ENCODE measurements around the gene SLC6A8.
A peak's percentile ranks its signal among the peaks of the same experiment; 100 is the strongest.
"Not testable (repeated sequence)": the region's sequence is repeated elsewhere in the genome, so short reads cannot be mapped to it uniquely, and the experiment has no call there.

SLC6A8 gene

GRCh38 chrX:153731845-153732215 lies 44.1 kb downstream of the SLC6A8 start:
- Mint-ChIP-seq H3K36me3 (ENCODE audit: insufficient read depth) (peaks cover 6% of the 10 kb centered on the region), H3K9me3 (no peaks in the 10 kb centered on the region), H3K4me3 (no peak overlapping the region), H3K27me3 (no peaks in the 10 kb centered on the region), H3K4me1 (peaks cover 18% of the 10 kb centered on the region), H3K27ac (ENCODE audit: low read depth) (peak overlapping the region; percentile 61)
- DNase-seq (ENCODE audit: low spot score in 2 of 2) (no peak), ATAC-seq (replicated peaks; ENCODE audit: extremely low read depth, poor library complexity, severe bottlenecking) (no peak)

- ATAC-seq (replicated peaks; ENCODE audit: extremely low read depth, poor library complexity, severe bottlenecking), result no peak
- Mint-ChIP-seq H3K27me3 (no peaks in the 10 kb centered on the region), H3K9me3 (no peaks in the 10 kb centered on the region), H3K27ac (ENCODE audit: low read depth) (no peak overlapping the region), H3K36me3 (ENCODE audit: insufficient read depth) (peaks cover 5% of the 10 kb centered on the region), H3K4me1 (peaks cover 18% of the 10 kb centered on the region), H3K4me3 (no peak overlapping the region)
- DNase-seq (ENCODE audit: low spot score in 2 of 2), result no peak
Measured at GRCh38 chrX:153732401-153732800, 44.7 kb downstream of the SLC6A8 start.

- Mint-ChIP-seq H3K36me3 (ENCODE audit: insufficient read depth) (peaks cover 4% of the 10 kb centered on the region), H3K27ac (ENCODE audit: low read depth) (no peak overlapping the region), H3K4me1 (peaks cover 18% of the 10 kb centered on the region), H3K9me3 (no peaks in the 10 kb centered on the region), H3K4me3 (no peak overlapping the region), H3K27me3 (no peaks in the 10 kb centered on the region)
- ATAC-seq (replicated peaks; ENCODE audit: extremely low read depth, poor library complexity, severe bottlenecking) (no peak), DNase-seq (ENCODE audit: low spot score in 2 of 2) (no peak)
Measured at GRCh38 chrX:153733651-153734240, 46.0 kb downstream of the SLC6A8 start.

- Mint-ChIP-seq H3K27ac (ENCODE audit: low read depth) (no peak overlapping the region), H3K4me3 (no peak overlapping the region), H3K36me3 (ENCODE audit: insufficient read depth) (peaks cover 4% of the 10 kb centered on the region), H3K9me3 (no peaks in the 10 kb centered on the region), H3K4me1 (peaks cover 18% of the 10 kb centered on the region), H3K27me3 (no peaks in the 10 kb centered on the region)
- ATAC-seq (replicated peaks; ENCODE audit: extremely low read depth, poor library complexity, severe bottlenecking), result no peak
- DNase-seq (ENCODE audit: low spot score in 2 of 2), result no peak
Measured at GRCh38 chrX:153734871-153735270, 47.1 kb downstream of the SLC6A8 start.

GRCh38 chrX:153735274-153735673 lies 47.5 kb downstream of the SLC6A8 start:
- no peak for DNase-seq (ENCODE audit: low spot score in 2 of 2)
- peaks cover 4% of the 10 kb centered on the region for H3K36me3 Mint-ChIP-seq (ENCODE audit: insufficient read depth)
- no peak overlapping the region for H3K4me3 Mint-ChIP-seq
- peaks cover 18% of the 10 kb centered on the region for H3K4me1 Mint-ChIP-seq
- H3K27me3 Mint-ChIP-seq, result no peaks in the 10 kb centered on the region
- peak; percentile 75 for ATAC-seq (replicated peaks; ENCODE audit: extremely low read depth, poor library complexity, severe bottlenecking)
- H3K27ac Mint-ChIP-seq (ENCODE audit: low read depth), result no peak overlapping the region
- no peaks in the 10 kb centered on the region for H3K9me3 Mint-ChIP-seq

GRCh38 chrX:153736071-153736820 lies 48.5 kb downstream of the SLC6A8 start:
- Mint-ChIP-seq H3K27ac (ENCODE audit: low read depth) (no peak overlapping the region), H3K4me1 (peaks cover 16% of the 10 kb centered on the region), H3K27me3 (no peaks in the 10 kb centered on the region), H3K4me3 (no peak overlapping the region), H3K36me3 (ENCODE audit: insufficient read depth) (peaks cover 2% of the 10 kb centered on the region), H3K9me3 (no peaks in the 10 kb centered on the region)
- DNase-seq (ENCODE audit: low spot score in 2 of 2) (no peak), ATAC-seq (replicated peaks; ENCODE audit: extremely low read depth, poor library complexity, severe bottlenecking) (no peak)

GRCh38 chrX:153736871-153737441 lies 49.2 kb downstream of the SLC6A8 start:
- peaks cover 2% of the 10 kb centered on the region for H3K36me3 Mint-ChIP-seq (ENCODE audit: insufficient read depth)
- no peaks in the 10 kb centered on the region for H3K9me3 Mint-ChIP-seq
- DNase-seq (ENCODE audit: low spot score in 2 of 2) (no peak), ATAC-seq (replicated peaks; ENCODE audit: extremely low read depth, poor library complexity, severe bottlenecking) (no peak)
- no peaks in the 10 kb centered on the region for H3K27me3 Mint-ChIP-seq
- peaks cover 10% of the 10 kb centered on the region for H3K4me1 Mint-ChIP-seq
- no peak overlapping the region for H3K4me3 Mint-ChIP-seq
- H3K27ac Mint-ChIP-seq (ENCODE audit: low read depth), result no peak overlapping the region

- H3K27me3 Mint-ChIP-seq, result no peaks in the 10 kb centered on the region
- no peak overlapping the region for H3K27ac Mint-ChIP-seq (ENCODE audit: low read depth)
- peaks cover 2% of the 10 kb centered on the region for H3K36me3 Mint-ChIP-seq (ENCODE audit: insufficient read depth)
- ATAC-seq (replicated peaks; ENCODE audit: extremely low read depth, poor library complexity, severe bottlenecking), result no peak
- DNase-seq (ENCODE audit: low spot score in 2 of 2), result no peak
- H3K4me3 Mint-ChIP-seq, result no peak overlapping the region
- H3K4me1 Mint-ChIP-seq, result peaks cover 10% of the 10 kb centered on the region
- H3K9me3 Mint-ChIP-seq, result no peaks in the 10 kb centered on the region
Measured at GRCh38 chrX:153738056-153738605, 50.4 kb downstream of the SLC6A8 start.

GRCh38 chrX:153739754-153740486 lies 52.2 kb downstream of the SLC6A8 start:
- Mint-ChIP-seq H3K27me3 (no peaks in the 10 kb centered on the region), H3K4me3 (peak overlapping the region; percentile 37), H3K36me3 (ENCODE audit: insufficient read depth) (peaks cover 2% of the 10 kb centered on the region), H3K4me1 (peaks cover 8% of the 10 kb centered on the region), H3K27ac (ENCODE audit: low read depth) (no peak overlapping the region), H3K9me3 (no peaks in the 10 kb centered on the region)
- ATAC-seq (replicated peaks; ENCODE audit: extremely low read depth, poor library complexity, severe bottlenecking), result peak; percentile 43
- no peak for DNase-seq (ENCODE audit: low spot score in 2 of 2)

GRCh38 chrX:153740631-153741222 lies 53.0 kb downstream of the SLC6A8 start:
- ATAC-seq (replicated peaks; ENCODE audit: extremely low read depth, poor library complexity, severe bottlenecking) (no peak), DNase-seq (ENCODE audit: low spot score in 2 of 2) (no peak)
- Mint-ChIP-seq H3K27me3 (peaks cover under 1% of the 10 kb centered on the region), H3K36me3 (ENCODE audit: insufficient read depth) (peaks cover 2% of the 10 kb centered on the region), H3K27ac (ENCODE audit: low read depth) (no peak overlapping the region), H3K9me3 (no peaks in the 10 kb centered on the region), H3K4me1 (no peaks in the 10 kb centered on the region), H3K4me3 (peak overlapping the region; percentile 37)

- no peaks in the 10 kb centered on the region for H3K4me1 Mint-ChIP-seq
- no peak for ATAC-seq (replicated peaks; ENCODE audit: extremely low read depth, poor library complexity, severe bottlenecking)
- no peaks in the 10 kb centered on the region for H3K9me3 Mint-ChIP-seq
- H3K27me3 Mint-ChIP-seq, result peaks cover 7% of the 10 kb centered on the region
- no peak overlapping the region for H3K4me3 Mint-ChIP-seq
- H3K27ac Mint-ChIP-seq (ENCODE audit: low read depth), result no peak overlapping the region
- DNase-seq (ENCODE audit: low spot score in 2 of 2), result no peak
- peaks cover 2% of the 10 kb centered on the region for H3K36me3 Mint-ChIP-seq (ENCODE audit: insufficient read depth)
Measured at GRCh38 chrX:153741446-153741845, 53.7 kb downstream of the SLC6A8 start.

GRCh38 chrX:153742111-153742510 lies 54.4 kb downstream of the SLC6A8 start:
- not testable (repeated sequence) for H3K27ac Mint-ChIP-seq (ENCODE audit: low read depth); ATAC-seq (replicated peaks; ENCODE audit: extremely low read depth, poor library complexity, severe bottlenecking); H3K9me3 Mint-ChIP-seq

More at GRCh38 chrX:153742111-153742510, 54.4 kb downstream of the SLC6A8 start:
- not testable (repeated sequence) for DNase-seq (ENCODE audit: low spot score in 2 of 2); H3K4me1 Mint-ChIP-seq; H3K36me3 Mint-ChIP-seq (ENCODE audit: insufficient read depth); H3K4me3 Mint-ChIP-seq
- peaks cover 10% of the 10 kb centered on the region for H3K27me3 Mint-ChIP-seq
